Gastrocnemius medialis (tissue), 4 donors: ENCODE measurements around the gene OR2W1. TPM values are rescaled to one million over a fixed set of nuclear protein-coding genes. Genes with fewer than 3 reads are reported as not detected.

Experiments used
- ATAC-seq, 2 donors: fragments of 150-250 bp; one replicate each; pipeline ENCODE4 v1.9.1; 2016
- DNase-seq, 2 donors: peaks; one replicate each; pipeline ENCODE4 v3.0.0-alpha.2; 2019
- H3K27ac ChIP-seq, 4 donors: fragments of 200-600 bp; sonication (generic); 1 replicate in 1 of 4; 2 replicates in 3 of 4; pipeline ENCODE4 v1.5.1; 2016 to 2018; ENCODE audit warnings: mild to moderate bottlenecking in 2 of 4, moderate library complexity in 1 of 4
- H3K27me3 ChIP-seq, 3 donors: fragments of 200-600 bp; sonication (generic) in 2 of 3; 1 replicate in 1 of 3; 2 replicates in 2 of 3; pipeline versions ENCODE4 v1.5.1 to v1.6.0; 2016 to 2019; ENCODE audit warnings: mild to moderate bottlenecking in 1 of 3, moderate library complexity in 1 of 3
- H3K36me3 ChIP-seq, 2 donors: fragments of 200-600 bp; sonication (generic) in 1 of 2; one replicate each; pipeline ENCODE4 v1.5.1; 2017 to 2018
- H3K4me1 ChIP-seq, 2 donors: fragments of 200-600 bp; sonication (generic) in 1 of 2; one replicate each; pipeline ENCODE4 v1.5.1; 2016 to 2017; ENCODE audit warnings: mild to moderate bottlenecking in 2 of 2
- H3K4me3 ChIP-seq, 4 donors: fragments of 200-600 bp; sonication (generic) in 3 of 4; 1 replicate in 1 of 4; 2 replicates in 3 of 4; pipeline ENCODE4 v1.5.1; 2016 to 2019; ENCODE audit warnings: mild to moderate bottlenecking in 2 of 4
- H3K9me3 ChIP-seq, 3 donors: fragments of 200-600 bp; sonication (generic) in 2 of 3; 1 replicate in 1 of 3; 2 replicates in 2 of 3; pipeline ENCODE4 v1.5.1; 2016 to 2019
- POLR2A ChIP-seq, 2 donors: fragments of 450-650 bp; IDR thresholded peaks; one replicate each; pipeline ENCODE4 v1.6.1; 2017; ENCODE audit warnings: antibody characterized with exemption in 2 of 2, mild to moderate bottlenecking in 2 of 2, moderate library complexity in 2 of 2
- in situ Hi-C, 4 donors: fragments of 200-750 bp; cut with MboI; loops; one replicate each; pipeline versions ENCODE4 v1.15.0 to v1.8.0; 2017; ENCODE audit warnings: low sequenced_read_pairs in 4 of 4
- intact Hi-C: fragments of 100-400 bp; cut with DNase I; formaldehyde crosslinking; loops from one replicate; pipeline ENCODE4 v1.15.1; 2023; ENCODE audit warnings: low total_unique reads
- total RNA-seq, 4 donors: library from RNA; depleted of rRNA; stranded (reverse); fragments of >200 nt; gene quantifications; one replicate each; pipeline versions ENCODE4 v1.1.0 to v1.2.3, GENCODE V29; 2016
- TF ChIP-seq, protein P1 (sequence below), 5 experiments: fragments of 450-650 bp in 3 of 5; fragments of 200-600 bp in 2 of 5; sonication (generic) in 2 of 5; IDR thresholded peaks in 4 of 5; conservative IDR thresholded peaks in 1 of 5; 1 replicate in 4 of 5; 2 replicates in 1 of 5; pipeline ENCODE4 v1.5.1; 2016 to 2019; ENCODE audit warnings: antibody characterized with exemption in 5 of 5, mild to moderate bottlenecking in 3 of 5, moderate library complexity in 3 of 5

Gene OR2W1
- total RNA-seq, 4 donors from 2014 or later, result not detected

DNA sequence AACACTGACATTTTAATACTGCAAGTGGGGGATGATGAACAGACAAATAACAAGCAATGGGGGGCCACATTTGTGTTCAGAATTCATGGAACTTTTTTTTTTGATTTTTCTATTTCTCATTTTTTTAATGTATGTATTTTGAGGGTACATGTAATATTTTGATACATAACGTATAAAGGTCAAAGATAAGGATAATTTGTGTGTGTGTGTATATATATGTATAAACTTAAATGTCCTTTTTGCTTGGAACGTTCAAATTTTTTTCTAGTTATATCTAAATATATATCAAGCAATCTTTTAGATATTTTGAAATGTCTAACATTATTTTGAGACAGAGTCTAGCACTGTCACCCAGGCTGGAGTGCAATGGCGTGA lies 27.6 kb downstream of the OR2W1 start:
- H3K9me3 ChIP-seq, result no peaks in the 10 kb centered on the region
- peaks cover 0 to 9% of the 10 kb centered on the region in 2 donors for H3K4me1 ChIP-seq
- H3K36me3 ChIP-seq, result no peaks in the 10 kb centered on the region
- in situ Hi-C loops, result loop anchor here (5.0 to 10.0 kb wide), 4 partner anchors 180 to 330 kb away; no protein-coding TSS in a partner anchor
- peaks cover 29 to 43% (median 34%) of the 10 kb centered on the region in 3 donors for H3K27me3 ChIP-seq
- intact Hi-C loops, result loop anchor here (1.0 kb wide), 2 partner anchors 180 to 331 kb away; no protein-coding TSS in a partner anchor
- no peak overlapping the region for H3K4me3 ChIP-seq
- TF ChIP-seq, protein P1, sequence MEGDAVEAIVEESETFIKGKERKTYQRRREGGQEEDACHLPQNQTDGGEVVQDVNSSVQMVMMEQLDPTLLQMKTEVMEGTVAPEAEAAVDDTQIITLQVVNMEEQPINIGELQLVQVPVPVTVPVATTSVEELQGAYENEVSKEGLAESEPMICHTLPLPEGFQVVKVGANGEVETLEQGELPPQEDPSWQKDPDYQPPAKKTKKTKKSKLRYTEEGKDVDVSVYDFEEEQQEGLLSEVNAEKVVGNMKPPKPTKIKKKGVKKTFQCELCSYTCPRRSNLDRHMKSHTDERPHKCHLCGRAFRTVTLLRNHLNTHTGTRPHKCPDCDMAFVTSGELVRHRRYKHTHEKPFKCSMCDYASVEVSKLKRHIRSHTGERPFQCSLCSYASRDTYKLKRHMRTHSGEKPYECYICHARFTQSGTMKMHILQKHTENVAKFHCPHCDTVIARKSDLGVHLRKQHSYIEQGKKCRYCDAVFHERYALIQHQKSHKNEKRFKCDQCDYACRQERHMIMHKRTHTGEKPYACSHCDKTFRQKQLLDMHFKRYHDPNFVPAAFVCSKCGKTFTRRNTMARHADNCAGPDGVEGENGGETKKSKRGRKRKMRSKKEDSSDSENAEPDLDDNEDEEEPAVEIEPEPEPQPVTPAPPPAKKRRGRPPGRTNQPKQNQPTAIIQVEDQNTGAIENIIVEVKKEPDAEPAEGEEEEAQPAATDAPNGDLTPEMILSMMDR (IDR thresholded peaks at IDR 0.05 in 4 of 5, conservative IDR thresholded peaks at IDR 0.05 in 1 of 5), result no peak
- TF ChIP-seq POLR2A (IDR thresholded peaks at IDR 0.05), result no peak
- ATAC-seq (no peak), DNase-seq (no peak)
- H3K27ac ChIP-seq, result no peak overlapping the region

DNA sequence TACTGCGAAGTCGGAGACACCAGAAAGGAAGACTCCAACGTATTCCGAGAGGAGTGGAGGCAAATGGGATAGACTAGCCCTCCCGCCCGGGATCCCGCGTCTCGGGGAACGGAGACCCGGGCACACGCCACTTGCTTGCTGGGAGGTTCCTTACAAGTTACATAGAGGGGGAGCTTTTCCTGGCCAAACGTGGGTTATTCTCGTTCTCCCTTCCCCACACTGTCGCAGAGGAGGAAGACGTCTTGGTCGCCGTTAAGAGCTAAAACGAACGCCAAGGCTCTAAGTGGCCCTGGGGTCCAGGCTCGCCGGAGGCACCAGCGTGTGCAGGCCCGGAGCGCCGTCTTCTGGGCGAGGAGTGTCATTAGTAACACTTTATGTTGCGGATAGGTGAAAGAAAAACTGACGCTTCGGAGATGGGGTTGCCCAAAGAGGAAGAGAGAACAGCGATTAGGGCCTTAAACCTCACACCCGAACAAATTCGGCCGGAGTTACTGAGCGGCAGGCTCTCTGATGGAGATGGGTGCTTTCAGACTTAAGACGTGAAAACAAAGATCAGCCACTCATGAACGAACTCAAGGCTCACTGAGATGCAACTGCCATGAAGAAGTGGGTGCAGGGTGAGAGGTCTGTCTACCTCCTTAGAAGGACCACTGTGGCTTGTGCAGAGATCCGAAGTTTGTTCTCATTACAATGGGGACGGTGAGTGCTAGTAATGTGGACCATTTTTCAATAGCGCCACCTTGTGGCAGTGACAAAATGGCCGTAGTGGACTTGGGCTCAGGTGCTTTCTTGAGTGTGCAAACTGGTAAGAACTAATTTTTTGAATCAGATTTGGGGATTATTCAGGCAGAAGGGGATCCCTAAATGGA lies 28.2 kb downstream of the OR2W1 start:
- TF ChIP-seq, protein P1 (IDR thresholded peaks at IDR 0.05 in 4 of 5, conservative IDR thresholded peaks at IDR 0.05 in 1 of 5), result peak; percentile 49 to 83 (median 79)
- TF ChIP-seq POLR2A (IDR thresholded peaks at IDR 0.05), result no peak
- H3K9me3 ChIP-seq, result no peaks in the 10 kb centered on the region
- H3K4me3 ChIP-seq, result peak overlapping the region; percentile 40 to 56 (median 46)
- H3K27ac ChIP-seq, result no peak overlapping the region
- ATAC-seq (peak; percentile 79 to 81), DNase-seq (peak; percentile 29 to 59)
- H3K36me3 ChIP-seq, result no peaks in the 10 kb centered on the region
- peaks cover 0 to 9% of the 10 kb centered on the region in 2 donors for H3K4me1 ChIP-seq
- in situ Hi-C loops, result loop anchor here (5.0 to 10.0 kb wide), 4 partner anchors 179 to 329 kb away; no protein-coding TSS in a partner anchor
- intact Hi-C loops, result loop anchor here (1.0 kb wide), 2 partner anchors 179 to 330 kb away; no protein-coding TSS in a partner anchor
- peaks cover 34 to 49% (median 40%) of the 10 kb centered on the region in 3 donors for H3K27me3 ChIP-seq

DNA sequence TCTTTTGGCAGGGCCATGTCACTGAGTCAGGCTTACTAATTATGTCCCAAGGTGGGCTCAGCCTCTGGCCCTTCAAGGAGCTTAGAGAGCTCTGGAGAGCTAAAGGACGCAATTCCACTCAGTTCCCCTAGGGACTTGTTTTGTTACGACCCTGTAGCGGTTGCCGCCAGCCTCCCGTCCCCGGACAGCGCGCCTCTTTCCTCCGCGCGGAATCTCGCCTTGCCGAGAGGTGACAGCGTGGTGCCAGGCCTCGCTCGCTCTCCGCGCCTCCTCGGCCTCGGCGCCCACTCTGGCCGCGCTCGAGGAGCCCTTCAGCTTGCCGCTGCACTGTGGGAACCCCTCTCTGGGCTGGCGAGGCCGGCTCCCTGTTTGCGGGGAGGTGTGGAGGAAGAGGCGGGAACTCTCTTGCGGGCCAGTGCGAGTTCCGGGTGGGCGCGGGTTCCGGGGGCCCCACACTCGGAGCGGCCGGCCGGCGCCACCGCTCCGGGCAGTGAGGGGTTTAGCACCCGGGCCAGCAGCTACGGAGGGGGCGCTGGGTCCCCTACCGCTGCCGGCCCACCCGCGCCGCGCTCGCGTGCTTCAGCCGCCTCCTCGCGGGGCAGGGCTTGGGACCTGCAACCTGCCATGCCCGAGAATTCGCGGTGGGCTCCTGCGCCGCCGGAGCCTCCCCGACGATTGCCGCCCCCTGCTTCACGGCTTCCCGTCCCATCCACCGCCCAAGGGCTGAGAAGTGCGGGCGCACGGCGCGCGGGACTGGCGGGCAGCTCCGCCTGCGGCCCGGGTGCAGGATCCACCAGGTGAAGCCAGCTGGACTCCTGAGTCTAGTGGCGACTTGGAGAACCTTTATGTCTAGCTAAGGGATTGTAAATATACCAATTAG lies 30.0 kb downstream of the OR2W1 start:
- intact Hi-C loops (no loop called here), in situ Hi-C loops (loop anchor here (5.0 to 10.0 kb wide), 4 partner anchors 178 to 328 kb away; no protein-coding TSS in a partner anchor)
- Histone ChIP-seq H3K27me3 (peaks cover 39 to 58% (median 55%) of the 10 kb centered on the region in 3 donors), H3K9me3 (no peaks in the 10 kb centered on the region), H3K4me3 (no peak overlapping the region), H3K36me3 (no peaks in the 10 kb centered on the region), H3K27ac (no peak overlapping the region), H3K4me1 (peaks cover 0 to 9% of the 10 kb centered on the region in 2 donors)
- no peak for TF ChIP-seq POLR2A (IDR thresholded peaks at IDR 0.05)
- TF ChIP-seq, protein P1 (IDR thresholded peaks at IDR 0.05 in 4 of 5, conservative IDR thresholded peaks at IDR 0.05 in 1 of 5), result no peak
- DNase-seq, result no peak
- ATAC-seq, result no peak

DNA sequence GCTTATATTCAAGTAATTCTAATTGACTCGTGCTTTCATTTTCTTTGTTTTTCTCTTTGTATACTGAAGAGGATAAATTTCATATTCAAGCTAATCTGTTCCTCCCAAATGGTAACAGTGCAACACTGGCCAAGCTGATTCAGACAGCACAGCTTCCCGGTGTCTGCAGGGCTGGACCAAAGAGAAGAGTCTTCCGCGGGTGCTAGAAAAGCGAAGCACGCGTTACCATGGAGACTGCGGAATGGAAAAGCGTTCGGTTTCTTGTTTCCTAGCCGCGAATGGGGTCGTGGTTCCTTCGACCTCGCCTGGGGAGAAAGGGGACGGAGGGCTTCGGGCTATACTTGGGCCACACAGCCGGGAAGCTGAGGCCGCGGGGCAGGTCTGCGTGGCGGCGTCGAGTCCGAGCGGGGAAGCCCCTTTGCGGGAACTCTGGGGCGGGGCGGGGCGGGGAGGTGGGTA lies 33.7 kb downstream of the OR2W1 start:
- no peak for DNase-seq
- H3K27me3 ChIP-seq, result peaks cover 35 to 57% (median 52%) of the 10 kb centered on the region in 3 donors
- no peak for TF ChIP-seq POLR2A (IDR thresholded peaks at IDR 0.05)
- TF ChIP-seq, protein P1 (IDR thresholded peaks at IDR 0.05 in 4 of 5, conservative IDR thresholded peaks at IDR 0.05 in 1 of 5), result no peak
- H3K9me3 ChIP-seq, result no peaks in the 10 kb centered on the region
- peaks cover 0 to 1% of the 10 kb centered on the region in 2 donors for H3K4me1 ChIP-seq
- in situ Hi-C loops, result loop anchor here in 3 of 4 donors (5.0 to 10.0 kb wide), 3 partner anchors 174 to 317 kb away; no protein-coding TSS in a partner anchor
- intact Hi-C loops, result no loop called here
- H3K4me3 ChIP-seq, result peak overlapping the region; percentile 38 to 46 (median 43)
- no peak overlapping the region for H3K27ac ChIP-seq
- no peak for ATAC-seq
- H3K36me3 ChIP-seq, result no peaks in the 10 kb centered on the region
